Mesothelial cell of epicardium (in vitro differentiated cells): ENCODE data around the gene VPS26C. TPM values are rescaled to one million over a fixed set of nuclear protein-coding genes. Genes with fewer than 3 reads are reported as not detected.

Source experiments
- DNase-seq, 2 experiments: peaks; one replicate each; pipeline ENCODE4 v3.0.0; 2021; ENCODE audit warnings: low spot score in 2 of 2; ENCODE audit not compliant: unreplicated experiment in 2 of 2
- H3K27ac Mint-ChIP-seq: 2 replicates; pipeline ENCODE4 v1.8.0; 2021; ENCODE audit warnings: mixed read lengths
- H3K27me3 Mint-ChIP-seq: 2 replicates; pipeline ENCODE4 v1.8.0; 2021; ENCODE audit warnings: low read depth, mixed read lengths
- H3K36me3 Mint-ChIP-seq: 2 replicates; pipeline ENCODE4 v1.8.0; 2021; ENCODE audit warnings: mixed read lengths
- H3K4me1 Mint-ChIP-seq: 2 replicates; pipeline ENCODE4 v1.8.0; 2021; ENCODE audit warnings: mixed read lengths
- H3K4me3 Mint-ChIP-seq: 2 replicates; pipeline ENCODE4 v1.8.0; 2021; ENCODE audit warnings: mild to moderate bottlenecking, moderate library complexity, mixed read lengths
- H3K9me3 Mint-ChIP-seq: 2 replicates; pipeline ENCODE4 v1.8.0; 2021; ENCODE audit warnings: mixed read lengths
- total RNA-seq: library from RNA; stranded (reverse); gene quantifications from 3 replicates; pipeline ENCODE4 v1.2.1, GENCODE V29; 2021
- TF ChIP-seq, protein P1 (sequence below): fragments of 200-600 bp; sonication (generic); IDR thresholded peaks from one replicate; pipeline ENCODE4 v1.5.0; 2021; ENCODE audit warnings: antibody characterized with exemption; ENCODE audit not compliant: unreplicated experiment

VPS26C gene
- total RNA-seq, 1 donor from 2014 or later: 45.0 TPM

- H3K9me3 Mint-ChIP-seq: peaks cover 11% of the 10 kb centered on the region
- no peaks in the 10 kb centered on the region for H3K27me3 Mint-ChIP-seq
- peaks cover 33% of the 10 kb centered on the region for H3K4me1 Mint-ChIP-seq
- peak overlapping the region; percentile 65 for H3K27ac Mint-ChIP-seq
- TF ChIP-seq, protein P1, sequence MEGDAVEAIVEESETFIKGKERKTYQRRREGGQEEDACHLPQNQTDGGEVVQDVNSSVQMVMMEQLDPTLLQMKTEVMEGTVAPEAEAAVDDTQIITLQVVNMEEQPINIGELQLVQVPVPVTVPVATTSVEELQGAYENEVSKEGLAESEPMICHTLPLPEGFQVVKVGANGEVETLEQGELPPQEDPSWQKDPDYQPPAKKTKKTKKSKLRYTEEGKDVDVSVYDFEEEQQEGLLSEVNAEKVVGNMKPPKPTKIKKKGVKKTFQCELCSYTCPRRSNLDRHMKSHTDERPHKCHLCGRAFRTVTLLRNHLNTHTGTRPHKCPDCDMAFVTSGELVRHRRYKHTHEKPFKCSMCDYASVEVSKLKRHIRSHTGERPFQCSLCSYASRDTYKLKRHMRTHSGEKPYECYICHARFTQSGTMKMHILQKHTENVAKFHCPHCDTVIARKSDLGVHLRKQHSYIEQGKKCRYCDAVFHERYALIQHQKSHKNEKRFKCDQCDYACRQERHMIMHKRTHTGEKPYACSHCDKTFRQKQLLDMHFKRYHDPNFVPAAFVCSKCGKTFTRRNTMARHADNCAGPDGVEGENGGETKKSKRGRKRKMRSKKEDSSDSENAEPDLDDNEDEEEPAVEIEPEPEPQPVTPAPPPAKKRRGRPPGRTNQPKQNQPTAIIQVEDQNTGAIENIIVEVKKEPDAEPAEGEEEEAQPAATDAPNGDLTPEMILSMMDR: no peak
- H3K4me3 Mint-ChIP-seq: no peak overlapping the region
- H3K36me3 Mint-ChIP-seq: peaks cover 5% of the 10 kb centered on the region
- no peak for DNase-seq
Observed at GRCh38 chr21:37249112-37249904, 17.8 kb downstream of the VPS26C start.

- no peak overlapping the region for H3K4me3 Mint-ChIP-seq
- DNase-seq: no peak
- peaks cover 40% of the 10 kb centered on the region for H3K4me1 Mint-ChIP-seq
- no peak overlapping the region for H3K27ac Mint-ChIP-seq
- peaks cover 5% of the 10 kb centered on the region for H3K36me3 Mint-ChIP-seq
- H3K27me3 Mint-ChIP-seq: no peaks in the 10 kb centered on the region
- H3K9me3 Mint-ChIP-seq: peaks cover 11% of the 10 kb centered on the region
- TF ChIP-seq, protein P1: no peak
Observed at GRCh38 chr21:37248298-37248697, 18.8 kb downstream of the VPS26C start.

DNA sequence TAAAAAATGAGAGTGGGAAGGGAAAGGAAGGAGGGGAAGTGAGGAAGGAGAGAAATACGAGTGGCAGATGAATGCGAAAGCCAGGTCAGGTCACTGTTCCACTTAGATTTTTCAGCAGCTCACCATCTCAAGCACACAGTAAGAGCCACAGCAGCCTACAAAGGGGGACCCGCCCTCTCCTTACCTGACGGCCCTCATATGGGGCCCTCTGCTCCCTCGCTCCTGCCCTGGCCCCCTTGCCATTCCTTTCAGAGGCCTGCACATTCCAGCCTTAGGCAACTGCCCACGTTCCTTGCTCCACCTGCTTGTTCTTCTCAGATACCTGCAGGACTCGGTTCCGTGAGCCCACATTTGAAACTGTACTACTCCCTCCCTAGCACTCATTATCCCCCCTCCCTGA, 22.0 kb downstream of the VPS26C start:
- no peaks in the 10 kb centered on the region for H3K27me3 Mint-ChIP-seq
- peaks cover 40% of the 10 kb centered on the region for H3K4me1 Mint-ChIP-seq
- H3K9me3 Mint-ChIP-seq: peaks cover 11% of the 10 kb centered on the region
- peak overlapping the region; percentile 37 for H3K27ac Mint-ChIP-seq
- TF ChIP-seq, protein P1: no peak
- DNase-seq: no peak
- H3K36me3 Mint-ChIP-seq: peaks cover 11% of the 10 kb centered on the region
- no peak overlapping the region for H3K4me3 Mint-ChIP-seq

DNA sequence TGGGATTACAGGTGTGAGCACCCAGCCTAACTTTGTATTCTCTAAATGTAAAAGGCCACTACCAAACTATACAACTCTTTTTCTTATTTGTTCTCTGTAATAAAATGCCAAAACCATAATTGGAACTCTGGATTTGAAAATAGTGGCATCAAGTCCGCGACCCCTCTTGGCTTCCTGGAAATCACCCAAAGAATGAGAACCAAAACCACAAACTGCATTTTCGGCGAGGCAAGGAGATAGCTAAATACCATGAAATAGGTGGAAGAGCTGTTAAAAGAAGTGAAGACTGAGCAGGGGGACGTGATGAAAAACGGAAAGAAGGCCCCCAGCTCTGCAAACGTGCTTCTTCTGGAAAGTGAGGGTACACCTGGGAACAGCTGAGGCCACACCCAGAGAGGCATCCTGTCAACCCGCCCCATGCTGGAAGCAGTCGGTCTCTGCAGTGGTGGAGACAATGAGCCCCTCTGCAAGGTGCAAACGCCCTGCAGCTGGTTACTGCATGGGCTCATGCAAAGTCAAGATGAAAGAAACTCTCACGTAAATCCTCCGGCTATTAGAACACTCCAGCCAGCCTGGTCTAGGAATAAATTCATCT, 22.5 kb downstream of the VPS26C start:
- Mint-ChIP-seq H3K27ac (peak overlapping the region; percentile 37), H3K4me3 (no peak overlapping the region), H3K4me1 (peaks cover 36% of the 10 kb centered on the region)

GRCh38 chr21:37243961-37244360, 23.2 kb downstream of the VPS26C start:
- H3K4me1 Mint-ChIP-seq: peaks cover 30% of the 10 kb centered on the region
- no peak overlapping the region for H3K27ac Mint-ChIP-seq

More for the DNA sequence above, 22.5 kb downstream of the VPS26C start:
- TF ChIP-seq, protein P1: no peak
- peaks cover 11% of the 10 kb centered on the region for H3K9me3 Mint-ChIP-seq
- H3K27me3 Mint-ChIP-seq: no peaks in the 10 kb centered on the region
- H3K36me3 Mint-ChIP-seq: peaks cover 11% of the 10 kb centered on the region
- no peak for DNase-seq

More at GRCh38 chr21:37243961-37244360, 23.2 kb downstream of the VPS26C start:
- DNase-seq: no peak
- H3K27me3 Mint-ChIP-seq: no peaks in the 10 kb centered on the region
- peaks cover 11% of the 10 kb centered on the region for H3K9me3 Mint-ChIP-seq
- peaks cover 14% of the 10 kb centered on the region for H3K36me3 Mint-ChIP-seq
- H3K4me3 Mint-ChIP-seq: no peak overlapping the region
- TF ChIP-seq, protein P1: no peak
